IPS-20b (cell line): Measurements from ENCODE around the gene SNORC.

Experiments
- H3K27ac ChIP-seq: one replicate; pipeline ENCODE4 v1.5.1; 2013; ENCODE audit warnings: low read length
- H3K27me3 ChIP-seq: 2 replicates; pipeline ENCODE4 v1.6.1; 2013; ENCODE audit warnings: mild to moderate bottlenecking, low read length, inconsistent platforms; ENCODE audit not compliant: insufficient read depth
- H3K36me3 ChIP-seq: 2 replicates; pipeline ENCODE4 v1.6.1; 2013; ENCODE audit warnings: low read depth, mild to moderate bottlenecking, inconsistent platforms, low read length, moderate library complexity; ENCODE audit not compliant: insufficient read depth
- H3K4me1 ChIP-seq: 2 replicates; pipeline ENCODE4 v1.6.1; 2013; ENCODE audit warnings: mild to moderate bottlenecking, control low read depth, inconsistent platforms, low read length, moderate library complexity; ENCODE audit not compliant: insufficient read depth
- H3K4me3 ChIP-seq: 2 replicates; pipeline ENCODE4 v1.5.1; 2013; ENCODE audit warnings: mild to moderate bottlenecking, low read length, inconsistent platforms
- H3K9ac ChIP-seq: 2 replicates; pipeline ENCODE4 v1.6.1; 2013; ENCODE audit warnings: low read depth, mild to moderate bottlenecking, inconsistent platforms, low read length, moderate library complexity
- H3K9me3 ChIP-seq: 2 replicates; pipeline ENCODE4 v1.6.1; 2013; ENCODE audit warnings: mild to moderate bottlenecking, low read depth, low read length, inconsistent platforms; ENCODE audit not compliant: insufficient read depth

Gene SNORC

DNA sequence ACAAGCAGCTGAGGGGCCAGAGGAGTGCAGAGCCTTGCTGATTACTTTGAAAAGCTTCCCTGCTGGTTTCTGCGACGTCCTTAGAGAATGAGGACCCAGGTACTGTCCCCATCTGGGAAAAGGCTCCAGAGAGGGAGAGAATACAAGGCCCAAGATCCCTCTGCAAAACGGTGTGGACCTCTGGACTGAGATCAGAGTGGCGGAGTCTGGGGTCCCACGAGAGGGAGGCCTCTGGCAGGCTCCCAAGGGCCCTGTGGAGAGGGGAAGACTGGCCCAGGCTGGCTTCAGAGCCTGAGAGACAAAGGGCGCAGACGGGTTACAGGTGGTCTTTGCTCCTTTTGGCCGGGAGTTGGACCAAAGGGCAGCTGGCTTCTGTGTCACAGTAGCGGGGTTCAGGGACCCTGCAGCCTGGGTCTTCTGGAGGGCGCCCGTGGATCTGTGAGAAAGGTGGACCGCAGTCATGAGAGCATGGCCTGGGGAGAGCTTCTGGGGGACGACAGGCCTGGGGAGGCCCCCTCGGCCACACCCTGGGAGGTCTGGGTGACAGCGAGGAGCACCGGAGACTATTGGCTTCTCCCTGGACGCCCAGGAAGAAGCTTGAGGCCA, 805 bp downstream of the SNORC start:
- H3K4me1 ChIP-seq, result no peaks in the 10 kb centered on the region
- H3K27ac ChIP-seq, result no peak overlapping the region
- H3K4me3 ChIP-seq, result no peak overlapping the region
- H3K9me3 ChIP-seq, result no peaks in the 10 kb centered on the region
- no peaks in the 10 kb centered on the region for H3K36me3 ChIP-seq
- peaks cover 19% of the 10 kb centered on the region for H3K27me3 ChIP-seq
- no peak overlapping the region for H3K9ac ChIP-seq

DNA sequence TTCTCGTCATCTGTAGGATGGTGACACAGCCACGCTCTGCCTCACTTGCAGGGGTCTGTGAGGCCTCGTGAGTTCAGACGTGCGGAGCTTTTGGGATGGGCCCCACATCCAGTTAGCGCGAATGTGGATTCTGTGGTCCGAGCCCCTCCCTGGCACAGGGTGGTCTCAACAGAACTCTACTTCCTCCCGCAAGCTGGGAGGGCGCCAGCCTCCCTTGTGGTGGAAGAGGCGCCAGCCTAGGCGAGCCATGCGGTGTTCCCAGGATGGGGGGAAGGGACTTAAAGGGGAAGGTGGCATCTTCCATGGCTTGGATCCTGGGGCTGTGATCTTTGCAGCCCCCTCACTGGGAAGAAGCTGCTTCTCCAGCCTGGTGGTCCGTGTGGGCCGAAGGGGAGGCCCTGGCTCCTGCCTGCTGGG, 1.4 kb downstream of the SNORC start:
- Histone ChIP-seq H3K27ac (no peak overlapping the region), H3K9me3 (no peaks in the 10 kb centered on the region), H3K36me3 (no peaks in the 10 kb centered on the region), H3K9ac (no peak overlapping the region), H3K4me3 (no peak overlapping the region), H3K27me3 (peaks cover 24% of the 10 kb centered on the region), H3K4me1 (no peaks in the 10 kb centered on the region)

DNA sequence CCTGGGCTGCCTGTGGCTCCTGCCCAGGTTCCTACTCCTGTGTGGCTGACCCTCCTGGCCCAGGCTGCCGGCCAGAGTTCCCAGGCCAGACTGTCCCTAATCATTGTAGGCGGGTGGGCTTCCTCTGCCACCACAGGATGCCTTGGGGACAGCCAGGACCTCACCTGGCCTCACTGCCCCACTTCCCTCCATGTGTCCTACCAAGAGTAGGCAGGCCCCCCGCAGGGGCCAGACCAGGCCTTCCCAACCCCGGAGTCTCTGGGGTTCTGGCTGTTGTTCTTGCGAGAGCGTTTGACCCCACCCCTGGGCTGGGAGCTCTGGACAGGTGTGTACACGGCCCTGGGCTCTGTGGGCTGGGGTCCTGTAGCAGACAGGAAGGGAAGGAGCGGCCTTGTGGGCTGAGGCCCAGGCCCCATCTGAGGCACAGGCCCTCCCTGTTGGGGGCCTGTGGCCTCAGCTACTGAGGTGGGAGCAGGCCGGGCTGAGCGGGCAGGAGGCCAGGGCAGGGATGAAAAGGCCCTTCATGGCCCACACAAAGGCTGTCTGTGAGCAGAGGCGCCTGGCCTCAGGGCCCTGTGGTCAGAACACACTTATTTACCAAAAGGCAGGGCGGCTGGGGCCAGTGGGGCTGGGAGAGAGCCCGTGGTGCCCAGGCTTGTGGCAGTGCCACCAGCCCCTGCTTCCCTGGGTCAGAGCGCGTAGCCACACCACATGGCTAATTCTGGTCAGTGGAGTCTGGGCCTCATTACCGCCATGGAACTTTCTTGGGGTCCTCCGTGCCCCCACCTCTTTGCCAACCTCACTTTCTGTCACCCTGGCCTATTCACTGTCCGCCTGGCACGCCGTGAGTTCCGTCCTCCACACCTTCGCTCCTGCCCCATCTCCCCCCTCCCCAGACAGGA, 2.0 kb downstream of the SNORC start:
- Histone ChIP-seq H3K4me3 (no peak overlapping the region), H3K27ac (no peak overlapping the region), H3K27me3 (peaks cover 30% of the 10 kb centered on the region), H3K36me3 (no peaks in the 10 kb centered on the region), H3K4me1 (no peaks in the 10 kb centered on the region), H3K9me3 (no peaks in the 10 kb centered on the region), H3K9ac (no peak overlapping the region)

DNA sequence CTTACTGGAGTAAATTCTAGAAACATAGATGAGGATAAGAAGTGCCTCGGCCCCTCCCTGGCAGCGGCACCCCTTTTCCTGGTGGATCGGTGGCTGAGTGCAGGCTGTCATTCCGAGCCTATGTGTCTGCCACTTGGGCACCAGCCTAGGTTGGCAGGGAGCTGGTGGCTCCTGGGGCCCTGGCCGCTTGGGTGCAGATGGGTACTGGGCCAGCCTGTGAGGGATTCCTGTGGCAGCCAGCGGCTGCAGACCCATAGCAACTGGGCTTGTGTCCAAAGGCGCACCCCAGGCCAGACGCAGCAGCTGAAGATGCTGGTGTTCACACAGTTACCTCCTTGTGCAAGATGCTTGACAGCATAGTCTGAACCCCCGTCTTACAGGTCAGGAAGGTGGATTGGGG, 2.8 kb downstream of the SNORC start:
- H3K27me3 ChIP-seq, result peaks cover 38% of the 10 kb centered on the region
- no peaks in the 10 kb centered on the region for H3K36me3 ChIP-seq
- no peak overlapping the region for H3K9ac ChIP-seq
- H3K9me3 ChIP-seq, result no peaks in the 10 kb centered on the region
- no peak overlapping the region for H3K4me3 ChIP-seq
- H3K27ac ChIP-seq, result no peak overlapping the region
- no peaks in the 10 kb centered on the region for H3K4me1 ChIP-seq

DNA sequence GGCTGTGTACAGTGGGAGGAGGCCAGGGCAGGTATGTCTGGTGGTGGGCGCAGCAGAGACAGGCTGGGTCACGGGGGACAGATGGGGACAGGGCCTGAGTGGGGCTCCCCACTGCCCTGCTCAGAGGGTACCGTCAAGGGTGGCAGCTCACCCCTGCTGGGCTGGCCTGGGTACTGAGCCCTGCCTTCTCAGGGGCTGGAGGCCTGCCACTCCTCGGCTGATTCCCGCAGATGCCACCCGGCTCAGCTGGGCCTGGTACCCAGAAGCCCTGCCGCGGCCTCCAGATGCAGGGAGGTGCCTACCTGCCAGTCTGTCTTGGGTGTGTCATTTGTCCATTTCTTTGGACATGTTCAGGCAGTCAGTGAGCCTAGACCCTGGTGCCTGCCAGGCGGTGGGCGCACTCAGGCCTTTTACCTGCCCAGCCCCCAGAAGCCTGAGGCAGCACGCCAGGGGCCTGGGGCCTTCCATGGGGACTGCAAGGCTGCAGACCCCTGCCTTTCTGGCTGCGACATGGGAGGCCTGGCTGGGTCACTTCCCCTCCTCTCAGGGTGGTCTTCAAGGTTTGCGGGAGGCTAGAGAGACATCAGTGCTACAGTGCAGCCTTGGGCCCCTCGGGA, 3.3 kb downstream of the SNORC start:
- Histone ChIP-seq H3K36me3 (no peaks in the 10 kb centered on the region), H3K27ac (no peak overlapping the region), H3K27me3 (peaks cover 42% of the 10 kb centered on the region), H3K4me3 (no peak overlapping the region), H3K9me3 (no peaks in the 10 kb centered on the region), H3K4me1 (no peaks in the 10 kb centered on the region), H3K9ac (no peak overlapping the region)

DNA sequence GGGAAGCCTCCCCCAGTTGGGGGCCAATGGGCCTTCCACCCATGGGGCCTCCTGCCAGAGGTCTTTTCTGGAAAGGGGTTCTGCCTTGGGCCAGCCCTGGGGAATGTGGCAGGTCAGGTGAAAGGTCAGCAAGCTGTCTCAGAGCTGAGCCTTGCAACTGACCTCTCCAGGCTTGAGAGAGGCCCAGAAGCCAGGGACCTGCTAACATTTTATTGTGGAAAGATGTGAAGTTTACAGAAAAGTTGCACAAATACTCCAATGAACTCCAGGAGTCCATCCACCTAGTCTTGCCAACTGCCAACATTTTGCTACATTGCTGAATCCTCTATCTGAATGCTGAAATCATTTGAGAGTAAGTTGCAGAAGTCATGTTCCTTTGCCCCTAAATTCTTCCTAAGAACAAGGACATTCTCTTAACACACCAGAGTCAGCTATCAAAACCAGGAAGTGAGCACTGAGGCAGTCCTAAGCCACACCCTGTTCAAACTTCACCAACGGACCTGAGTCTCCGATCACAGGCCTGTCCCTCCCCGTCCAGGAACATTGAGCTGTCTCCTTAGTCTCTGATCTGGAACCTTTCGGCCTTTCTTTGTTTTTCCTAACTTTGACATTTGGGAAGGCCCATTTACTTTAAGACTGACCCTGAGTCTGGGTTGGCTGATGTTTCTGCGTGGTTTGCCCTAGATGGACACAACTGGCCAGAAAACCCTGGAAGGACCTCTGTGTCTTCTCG, 4.0 kb downstream of the SNORC start:
- no peak overlapping the region for H3K9ac ChIP-seq
- no peaks in the 10 kb centered on the region for H3K36me3 ChIP-seq
- H3K27ac ChIP-seq, result no peak overlapping the region
- H3K9me3 ChIP-seq, result no peaks in the 10 kb centered on the region
- no peaks in the 10 kb centered on the region for H3K4me1 ChIP-seq
- H3K4me3 ChIP-seq, result no peak overlapping the region
- H3K27me3 ChIP-seq, result peaks cover 42% of the 10 kb centered on the region

DNA sequence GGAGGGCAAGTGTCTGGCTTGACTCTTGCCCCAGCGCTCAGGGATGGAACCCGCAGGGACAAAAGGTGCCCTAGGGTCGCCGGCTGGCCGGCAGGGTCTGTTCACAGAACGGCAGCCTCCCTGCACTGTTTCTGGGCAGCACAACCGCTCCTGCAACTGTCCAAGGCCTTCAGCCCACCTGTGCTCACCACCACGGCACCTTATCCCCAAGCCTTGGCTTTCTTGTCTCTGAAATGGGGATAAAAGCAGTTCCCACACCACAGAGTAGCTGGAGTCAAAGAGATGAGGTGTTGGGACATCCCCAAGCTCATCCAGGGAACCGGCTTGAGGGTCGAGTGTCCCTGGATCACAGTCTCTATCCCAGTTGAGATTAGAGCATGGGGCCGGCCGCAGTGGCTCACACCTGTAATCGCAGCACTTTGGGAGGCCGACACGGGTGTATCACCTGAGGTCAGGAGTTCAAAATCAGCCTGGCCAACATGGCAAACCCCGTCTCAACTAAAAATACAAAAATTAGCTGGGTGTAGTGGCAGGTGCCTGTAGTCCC, 4.7 kb downstream of the SNORC start:
- Histone ChIP-seq H3K9ac (no peak overlapping the region), H3K27me3 (peaks cover 42% of the 10 kb centered on the region)

DNA sequence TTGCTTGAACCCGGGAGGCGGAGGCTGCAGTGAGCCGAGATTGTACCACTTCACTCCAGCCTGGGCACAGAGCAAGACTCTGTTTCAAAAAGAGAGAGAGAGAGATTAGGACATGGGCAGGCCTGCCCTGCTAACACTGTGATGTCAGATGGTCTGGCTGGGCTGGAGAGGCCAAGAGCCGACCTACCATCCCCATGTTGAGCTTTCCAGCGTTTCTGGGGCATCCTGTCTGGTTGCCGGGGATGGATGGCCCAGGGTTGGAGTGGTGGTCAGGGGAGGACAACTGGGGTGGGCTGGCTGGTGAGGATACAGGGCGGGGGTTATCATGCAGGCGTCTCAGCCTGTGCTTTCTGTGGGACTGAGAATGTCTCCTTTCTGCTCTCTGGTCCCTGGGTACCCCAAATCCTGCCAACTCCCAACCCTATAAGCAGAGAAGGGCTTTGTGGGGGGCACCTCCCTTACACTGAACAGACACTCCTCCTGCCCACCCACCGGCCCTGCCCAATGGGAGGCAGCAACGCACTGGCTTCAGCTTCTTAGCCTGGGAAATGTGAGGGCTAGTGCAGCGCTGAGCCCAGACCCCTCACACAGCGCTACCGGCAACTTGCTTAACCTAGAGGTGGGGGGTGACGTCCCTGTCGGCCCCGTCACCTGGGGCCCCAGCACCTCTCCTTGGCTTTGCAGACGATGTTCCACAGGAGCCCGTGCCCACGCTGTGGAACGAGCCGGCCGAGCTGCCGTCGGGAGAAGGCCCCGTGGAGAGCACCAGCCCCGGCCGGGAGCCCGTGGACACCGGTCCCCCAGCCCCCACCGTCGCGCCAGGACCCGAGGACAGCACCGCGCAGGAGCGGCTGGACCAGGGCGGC, 5.4 kb downstream of the SNORC start:
- Histone ChIP-seq H3K9me3 (no peaks in the 10 kb centered on the region), H3K36me3 (no peaks in the 10 kb centered on the region), H3K4me1 (no peaks in the 10 kb centered on the region), H3K27ac (no peak overlapping the region), H3K27me3 (peaks cover 42% of the 10 kb centered on the region), H3K9ac (no peak overlapping the region), H3K4me3 (peak overlapping the region; percentile 54; the same call in 1 of the 2 replicates)

More for the DNA sequence above, 4.7 kb downstream of the SNORC start:
- H3K4me3 ChIP-seq, result no peak overlapping the region
- H3K36me3 ChIP-seq, result no peaks in the 10 kb centered on the region
- H3K27ac ChIP-seq, result no peak overlapping the region
- no peaks in the 10 kb centered on the region for H3K4me1 ChIP-seq
- no peaks in the 10 kb centered on the region for H3K9me3 ChIP-seq

DNA sequence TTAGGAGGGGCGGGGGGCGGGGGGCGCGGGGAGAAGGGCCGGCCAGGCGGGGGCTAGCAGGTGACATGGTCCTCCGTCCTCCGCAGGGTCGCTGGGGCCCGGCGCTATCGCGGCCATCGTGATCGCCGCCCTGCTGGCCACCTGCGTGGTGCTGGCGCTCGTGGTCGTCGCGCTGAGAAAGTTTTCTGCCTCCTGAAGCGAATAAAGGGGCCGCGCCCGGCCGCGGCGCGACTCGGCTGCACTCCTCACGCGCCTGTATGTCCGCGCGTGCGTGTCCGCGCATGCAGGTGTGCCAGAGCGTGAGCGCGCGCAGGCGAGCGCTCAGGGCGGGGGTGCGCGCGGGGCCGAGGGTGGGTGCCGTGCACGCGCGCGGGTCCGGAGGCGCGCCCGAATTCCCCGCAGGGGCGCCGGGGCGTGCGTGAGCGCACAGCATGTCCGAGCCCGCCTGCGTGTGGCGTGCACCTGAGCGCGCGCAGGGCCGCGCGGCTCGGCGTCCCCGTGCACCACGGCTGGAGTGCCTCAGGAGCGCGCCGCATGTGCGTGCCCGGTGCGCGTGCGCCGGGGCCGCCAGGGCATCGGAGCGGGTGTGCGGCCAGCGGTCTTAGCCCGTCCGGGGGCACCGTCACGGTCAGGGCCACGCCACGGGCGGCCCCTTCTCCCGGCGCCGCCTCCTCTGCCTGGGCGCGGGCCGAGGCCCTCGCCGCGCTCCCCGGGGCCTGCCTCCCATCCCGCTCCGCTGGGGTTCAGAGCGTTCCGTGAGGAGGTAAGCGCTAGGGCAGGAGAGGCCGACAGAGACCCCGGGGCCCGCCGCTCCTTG, 6.3 kb downstream of the SNORC start:
- Histone ChIP-seq H3K27me3 (peaks cover 42% of the 10 kb centered on the region), H3K9ac (peak overlapping the region; percentile 21; the same call in 1 of the 2 replicates), H3K27ac (no peak overlapping the region), H3K9me3 (no peaks in the 10 kb centered on the region), H3K4me3 (peak overlapping the region; percentile 66; the same call in 1 of the 2 replicates), H3K36me3 (no peaks in the 10 kb centered on the region), H3K4me1 (no peaks in the 10 kb centered on the region)

DNA sequence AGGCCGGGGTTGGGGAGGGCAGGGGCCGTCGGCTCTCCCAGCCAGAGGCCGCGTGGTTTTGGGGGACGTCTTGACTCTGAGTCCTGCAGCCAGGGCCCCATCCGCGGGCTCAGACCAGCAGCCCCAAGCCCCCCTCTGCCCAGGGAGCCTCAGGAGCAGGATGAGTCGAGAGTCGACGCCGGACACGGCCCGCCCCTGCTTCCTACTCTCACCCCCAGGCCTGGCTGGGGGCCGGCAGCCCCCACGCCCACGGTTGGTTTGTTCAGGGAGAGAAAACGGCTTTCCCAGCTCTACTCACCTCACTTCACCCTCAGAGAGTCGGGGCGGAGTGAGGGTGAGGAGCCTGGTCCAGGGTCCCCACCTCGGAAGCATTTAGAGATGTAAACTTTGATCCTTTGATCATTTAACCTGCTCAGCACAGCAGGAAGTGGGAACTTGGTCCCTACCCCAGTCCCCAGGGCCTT, 6.9 kb downstream of the SNORC start:
- Histone ChIP-seq H3K4me3 (peak overlapping the region; percentile 66; the same call in 1 of the 2 replicates), H3K9ac (no peak overlapping the region), H3K9me3 (no peaks in the 10 kb centered on the region), H3K4me1 (no peaks in the 10 kb centered on the region), H3K27me3 (peaks cover 42% of the 10 kb centered on the region), H3K27ac (no peak overlapping the region), H3K36me3 (no peaks in the 10 kb centered on the region)
